B cell (primary cell): Measurements from ENCODE around the gene CTRL. TPM values are rescaled to one million over a fixed set of nuclear protein-coding genes. Genes with fewer than 3 reads are reported as not detected.

Source experiments
- ATAC-seq: fragments of 200-7000 bp; cut with Tn5 transposase; one replicate; pipeline ENCODE4 v1.10.0; 2021; ENCODE audit warnings: low read depth, mild to moderate bottlenecking, moderate number of reproducible peaks, moderate library complexity
- CTCF ChIA-PET: fragments of 350-600 bp; sonication (Branson Sonifier 250); formaldehyde crosslinking; loops from one replicate; lab custom pipeline; 2021; ENCODE audit warnings: antibody characterized with exemption, inconsistent platforms; lab: Charles Lee
- POLR2A ChIA-PET: fragments of 350-600 bp; sonication (Branson Sonifier 250); formaldehyde crosslinking; loops from one replicate; lab custom pipeline; 2021; ENCODE audit warnings: antibody characterized with exemption; lab: Charles Lee
- DNase-seq: peaks from one replicate; pipeline ENCODE4 v3.0.0; 2013
- H2AFZ ChIP-seq: 2 replicates; pipeline ENCODE4 v1.6.1; 2012; ENCODE audit warnings: mild to moderate bottlenecking, low read depth, low read length; ENCODE audit not compliant: insufficient read depth, poor library complexity, severe bottlenecking
- H3K27ac ChIP-seq, 2 donors: 1 replicate in 1 of 2; 2 replicates in 1 of 2; pipeline ENCODE4 v1.5.1; 2012 to 2013; ENCODE audit warnings: low read length in 2 of 2, mild to moderate bottlenecking in 2 of 2, moderate library complexity in 1 of 2
- H3K27me3 ChIP-seq, 4 experiments: fragments of 200-600 bp in 1 of 4; sonication (generic) in 1 of 4; replicated peaks in 1 of 4; 1 replicate in 2 of 4; 2 replicates in 2 of 4; pipeline versions ENCODE4 v1.6.1 to v1.7.0; 2013 to 2016; ENCODE audit warnings: low read length in 3 of 4, mild to moderate bottlenecking in 2 of 4, mixed read lengths in 1 of 4, moderate library complexity in 1 of 4; ENCODE audit not compliant: insufficient read depth in 4 of 4, control insufficient read depth in 3 of 4; ENCODE audit errors: control extremely low read depth in 1 of 4
- H3K36me3 ChIP-seq, 2 experiments: replicated peaks in 1 of 2; 1 replicate in 1 of 2; 2 replicates in 1 of 2; pipeline versions ENCODE4 v1.6.1 to v1.7.1; 2013; ENCODE audit warnings: low read length in 1 of 2; ENCODE audit not compliant: insufficient read depth in 2 of 2, control insufficient read depth in 1 of 2; ENCODE audit errors: control extremely low read depth in 1 of 2, extremely low read depth in 1 of 2
- H3K4me1 ChIP-seq, 2 donors: fragments of 200-600 bp in 1 of 2; sonication (generic) in 1 of 2; 1 replicate in 1 of 2; 2 replicates in 1 of 2; pipeline versions ENCODE4 v1.5.1 to v1.6.1; 2013 to 2017; ENCODE audit warnings: low read length in 2 of 2; ENCODE audit not compliant: control insufficient read depth in 2 of 2, insufficient read depth in 2 of 2
- H3K4me2 ChIP-seq: replicated peaks from 2 replicates; pipeline ENCODE3; 2012; ENCODE audit warnings: mild to moderate bottlenecking, low read depth, low read length; ENCODE audit not compliant: poor library complexity, severe bottlenecking
- H3K4me3 ChIP-seq, 5 experiments: fragments of 200-600 bp in 1 of 5; sonication (generic) in 1 of 5; 1 replicate in 3 of 5; 2 replicates in 2 of 5; pipeline versions ENCODE4 v1.5.1 to v1.7.0; 2011 to 2016; ENCODE audit warnings: low read length in 4 of 5, mild to moderate bottlenecking in 4 of 5, low read depth in 2 of 5, control low read depth in 1 of 5, moderate library complexity in 1 of 5; ENCODE audit not compliant: insufficient read depth in 1 of 5; ENCODE audit errors: control extremely low read depth in 1 of 5, extremely low read depth in 1 of 5
- H3K79me2 ChIP-seq: fragments of 200-600 bp; sonication (generic); one replicate; pipeline ENCODE4 v1.6.0; 2016; ENCODE audit warnings: low read length; ENCODE audit not compliant: control insufficient read depth, insufficient read depth
- H3K9ac ChIP-seq: fragments of 200-600 bp; sonication (generic); 2 replicates; pipeline ENCODE4 v1.6.1; 2017; ENCODE audit warnings: mild to moderate bottlenecking, low read length, moderate library complexity
- H3K9me3 ChIP-seq, 3 donors: one replicate each; pipeline versions ENCODE4 v1.6.1 to v1.7.1; 2013; ENCODE audit warnings: low read length in 2 of 3; ENCODE audit not compliant: control insufficient read depth in 2 of 3, insufficient read depth in 1 of 3; ENCODE audit errors: control extremely low read depth in 1 of 3
- H4K20me1 ChIP-seq: 2 replicates; pipeline ENCODE4 v1.6.0; 2012; ENCODE audit warnings: mild to moderate bottlenecking, low read length; ENCODE audit not compliant: insufficient read depth, control insufficient read depth, poor library complexity, severe bottlenecking
- H3K27ac Mint-ChIP-seq: one replicate; pipeline ENCODE4 v1.8.0; 2021; ENCODE audit warnings: mixed read lengths
- H3K27me3 Mint-ChIP-seq: one replicate; pipeline ENCODE4 v1.8.0; 2021; ENCODE audit warnings: mixed read lengths
- H3K4me1 Mint-ChIP-seq: one replicate; pipeline ENCODE4 v1.8.0; 2021; ENCODE audit warnings: mixed read lengths
- H3K4me3 Mint-ChIP-seq: one replicate; pipeline ENCODE4 v1.8.0; 2021; ENCODE audit warnings: mixed read lengths
- H3K9me3 Mint-ChIP-seq: one replicate; pipeline ENCODE4 v1.8.0; 2022; ENCODE audit warnings: mixed read lengths; ENCODE audit not compliant: insufficient read depth
- CTCF ChIP-seq: fragments of 200-600 bp; IDR thresholded peaks from one replicate; pipeline ENCODE4 v1.8.0; 2022; ENCODE audit warnings: antibody characterized with exemption, mild to moderate bottlenecking
- EZH2 ChIP-seq: IDR thresholded peaks from 2 replicates; pipeline ENCODE4 v1.6.1; 2012; ENCODE audit warnings: borderline replicate concordance, low read depth, mild to moderate bottlenecking, moderate library complexity, low read length; ENCODE audit not compliant: insufficient read depth, poor library complexity, severe bottlenecking
- WGBS: methylation state at CpG from one replicate; pipeline ENCODE4 v1.1.5; 2013; ENCODE audit warnings: missing lambda C conversion rate; ENCODE audit not compliant: insufficient coverage; 5-methylcytosine and 5-hydroxymethylcytosine counted together
- intact Hi-C: fragments of 100-400 bp; cut with micrococcal nuclease; formaldehyde crosslinking; loops from one replicate; pipeline ENCODE4 v1.10.0; 2022
- polyA plus RNA-seq: library from polyadenylated mRNA; depleted of rRNA; stranded (reverse); fragments of >200 nt; gene quantifications from 2 replicates; pipeline ENCODE4 v1.2.3, GENCODE V29; 2012
- total RNA-seq, 2 donors: library from RNA; stranded (reverse); fragments of 120-200 nt in 1 of 2; gene quantifications; 1 replicate in 1 of 2; 2 replicates in 1 of 2; pipeline versions ENCODE4 v1.2.3 to v1.2.4, GENCODE V29; 2013 to 2022

CTRL gene
- total and polyA plus RNA-seq, 2 donors (not counting 1 experiment from before 2014, with no cell fraction given), result 5.8 to 19.0 TPM

GRCh38 chr16:67936880-67937605 lies 5.4 kb upstream of the CTRL start:
- no peaks in the 10 kb centered on the region for H3K9me3 Mint-ChIP-seq
- Histone ChIP-seq H3K4me1 (peaks cover 25 to 45% of the 10 kb centered on the region in 2 donors), H3K4me2 (peak overlapping the region; percentile 91), H2AFZ (peak overlapping the region; percentile 47), H3K27ac (peak overlapping the region; percentile 67 to 85), H4K20me1 (peaks cover 30% of the 10 kb centered on the region), H3K9me3 (no peaks in the 10 kb centered on the region), H3K79me2 (peaks cover 49% of the 10 kb centered on the region), H3K9ac (peak overlapping the region; percentile 95), H3K4me3 (peak overlapping the region; percentile 31 to 96 (median 93)), H3K36me3 (peaks cover 7 to 25% of the 10 kb centered on the region in 2 experiments), H3K27me3 (no peaks in the 10 kb centered on the region)
- DNase-seq (peak; percentile 92), ATAC-seq (peak; percentile 58)
- peaks cover 33% of the 10 kb centered on the region for H3K4me1 Mint-ChIP-seq
- ChIA-PET POLR2A (interaction anchor here (0.6 to 3.3 kb wide), 15 partner anchors 31 to 456 kb away, joined by 3 to 19 read pairs (median 4); partner anchors contain the start of genes ATP6V0D1, PRMT7, PSKH1 and SLC12A4), CTCF (interaction anchor here (0.9 to 6.4 kb wide), 14 partner anchors 8 to 416 kb away, joined by 3 to 29 read pairs (median 4); partner anchors contain the start of genes NRN1L and SLC12A4)
- TF ChIP-seq CTCF, result no peak
- TF ChIP-seq EZH2, result no peak
- intact Hi-C loops, result loop anchor here (1.0 to 5.0 kb wide), 6 partner anchors 44 to 445 kb away; partner anchors contain the start of genes CTCF, NFATC3, NUTF2 and PSKH1
- H3K27me3 Mint-ChIP-seq, result no peaks in the 10 kb centered on the region
- peak overlapping the region; percentile 99 for H3K27ac Mint-ChIP-seq
- WGBS, result 48% methylated on average over 5 of the region's 6 CpGs
- H3K4me3 Mint-ChIP-seq, result peak overlapping the region; percentile 100
